Endothelial cell of umbilical vein (primary cell): ENCODE results near the gene ADAM8. TPM values are rescaled to one million over a fixed set of nuclear protein-coding genes. Genes with fewer than 3 reads are reported as not detected.

ENCODE experiments used
- BruUV-seq: library from RNA; stranded (reverse); fragments of 400-500 nt; replicated peaks from 2 replicates; lab custom pipeline; 2021; lab: Mats Ljungman, UMichigan
- CTCF ChIA-PET: fragments of 300-600, 350-600 bp; sonication (Branson Sonifier 250); formaldehyde crosslinking; loops from one replicate; lab custom pipeline; 2021; ENCODE audit warnings: antibody characterized with exemption, inconsistent platforms; lab: Charles Lee
- POLR2A ChIA-PET: fragments of 300-600, 350-600 bp; sonication (Branson Sonifier 250); formaldehyde crosslinking; loops from one replicate; lab custom pipeline; 2021; ENCODE audit warnings: antibody characterized with exemption, inconsistent platforms; lab: Charles Lee
- DNase-seq: peaks from one replicate; pipeline ENCODE4 v3.0.0-alpha.2; 2011; ENCODE audit warnings: low read depth, low spot score
- FAIRE-seq: peaks from 2 replicates; lab custom pipeline; 2011; peaks lifted over from hg19 to GRCh38; lab: Jason Lieb, UNC
- H2AFZ ChIP-seq: 2 replicates; pipeline ENCODE4 v1.6.0; 2012; ENCODE audit warnings: low read depth, low read length, control low read depth, inconsistent platforms
- H3K27ac ChIP-seq: 2 replicates; pipeline ENCODE4 v1.5.1; 2011; ENCODE audit warnings: low read depth, mild to moderate bottlenecking, control low read depth, low read length, moderate library complexity; ENCODE audit not compliant: insufficient read depth
- H3K27me3 ChIP-seq, 2 experiments: 2 replicates each; pipeline versions ENCODE4 v1.6.0 to v1.6.1; 2011; ENCODE audit warnings: low read length in 2 of 2, mixed read lengths in 1 of 2; ENCODE audit not compliant: control insufficient read depth in 2 of 2, insufficient read depth in 2 of 2
- H3K36me3 ChIP-seq, 2 experiments: 2 replicates in 1 of 2; 3 replicates in 1 of 2; pipeline ENCODE4 v1.5.1; 2011; ENCODE audit warnings: low read length in 2 of 2, mild to moderate bottlenecking in 1 of 2, moderate library complexity in 1 of 2; ENCODE audit not compliant: control insufficient read depth in 2 of 2, insufficient read depth in 2 of 2; ENCODE audit errors: extremely low read depth in 1 of 2
- H3K4me1 ChIP-seq: 3 replicates; pipeline ENCODE4 v1.5.1; 2011; ENCODE audit warnings: mild to moderate bottlenecking, low read length; ENCODE audit not compliant: control insufficient read depth, insufficient read depth; ENCODE audit errors: extremely low read depth
- H3K4me2 ChIP-seq: 2 replicates; pipeline ENCODE4 v1.6.1; 2011; ENCODE audit warnings: low read length, control low read depth, mixed read lengths; ENCODE audit not compliant: insufficient read depth
- H3K4me3 ChIP-seq, 3 experiments: fragments of 200-600 bp in 1 of 3; sonication (generic), shearing (Covaris generic) in 1 of 3; replicated peaks in 1 of 3; 2 replicates each; pipeline ENCODE4 v1.5.1; 2011 to 2016; ENCODE audit warnings: control low read depth in 3 of 3, low read length in 3 of 3, mild to moderate bottlenecking in 2 of 3, inconsistent platforms in 1 of 3, low read depth in 1 of 3, moderate library complexity in 1 of 3; ENCODE audit not compliant: insufficient read depth in 1 of 3
- H3K79me2 ChIP-seq: 2 replicates; pipeline ENCODE4 v1.6.0; 2012; ENCODE audit warnings: low read length, inconsistent platforms; ENCODE audit not compliant: control insufficient read depth, insufficient read depth
- H3K9ac ChIP-seq: replicated peaks from 2 replicates; pipeline ENCODE3; 2011; ENCODE audit warnings: low read length, control low read depth; ENCODE audit not compliant: insufficient read depth; ENCODE audit errors: extremely low read depth
- H3K9me1 ChIP-seq: replicated peaks from 3 replicates; pipeline ENCODE4 v1.6.0; 2011; ENCODE audit warnings: mild to moderate bottlenecking, low read length; ENCODE audit not compliant: control insufficient read depth, insufficient read depth; ENCODE audit errors: extremely low read depth
- H3K9me3 ChIP-seq: replicated peaks from 2 replicates; pipeline ENCODE4 v1.5.1; 2012; ENCODE audit warnings: low read length, inconsistent platforms; ENCODE audit not compliant: control insufficient read depth, insufficient read depth
- H4K20me1 ChIP-seq: replicated peaks from 2 replicates; pipeline ENCODE3; 2011; ENCODE audit warnings: mild to moderate bottlenecking, low read length; ENCODE audit not compliant: control insufficient read depth, insufficient read depth; ENCODE audit errors: extremely low read depth
- EZH2 ChIP-seq: IDR thresholded peaks from 2 replicates; pipeline ENCODE4 v1.6.1; 2012; ENCODE audit warnings: borderline replicate concordance, low read depth, mild to moderate bottlenecking, moderate library complexity, low read length, inconsistent platforms; ENCODE audit not compliant: severe bottlenecking
- FOS ChIP-seq: IDR thresholded peaks from 2 replicates; pipeline ENCODE4 v1.6.1; 2011; ENCODE audit warnings: mild to moderate bottlenecking, low read length, moderate library complexity, borderline replicate concordance; ENCODE audit not compliant: insufficient read depth
- MAX ChIP-seq: IDR thresholded peaks from 2 replicates; pipeline ENCODE4 v1.6.1; 2011; ENCODE audit not compliant: insufficient read depth, insufficient read length
- POLR2AphosphoS5 ChIP-seq: IDR thresholded peaks from 2 replicates; pipeline ENCODE4 v1.6.1; 2012; ENCODE audit warnings: low read depth, mild to moderate bottlenecking, control low read depth, low read length, moderate library complexity; ENCODE audit not compliant: insufficient read depth
- dilution Hi-C: fragments of 300-500 bp; cut with MboI; formaldehyde crosslinking; loops from one replicate; pipeline ENCODE4 v1.15.0; 2019; ENCODE audit warnings: low sequenced_read_pairs; ENCODE audit not compliant: extremely low pct_ligation_motif_present
- intact Hi-C: fragments of 100-400 bp; cut with micrococcal nuclease; formaldehyde crosslinking; loops from one replicate; pipeline ENCODE4 v1.10.0; 2022
- polyA plus RNA-seq, 4 experiments: library from polyadenylated mRNA; depleted of rRNA in 3 of 4; stranded (reverse) in 3 of 4; unstranded in 1 of 4; fragments of >200 nt; gene quantifications; 2 replicates each; pipeline versions ENCODE4 v1.2.1 to v1.2.3, GENCODE V29; 2011 to 2012; ENCODE audit warnings: missing spikeins in 1 of 4
- total RNA-seq: library from RNA; stranded (reverse); gene quantifications from 2 replicates; pipeline ENCODE4 v1.2.3, GENCODE V29; 2021
- TF ChIP-seq, protein P1 (sequence below), 2 donors: IDR thresholded peaks; 1 replicate in 1 of 2; 2 replicates in 1 of 2; pipeline ENCODE4 v1.5.1; 2011; ENCODE audit warnings: low read length in 2 of 2, mild to moderate bottlenecking in 2 of 2, moderate library complexity in 2 of 2, control low read depth in 1 of 2, inconsistent platforms in 1 of 2, low read depth in 1 of 2; ENCODE audit not compliant: insufficient read depth in 1 of 2; ENCODE audit errors: extremely low read depth in 1 of 2

Gene ADAM8
- total and polyA plus RNA-seq, 2 donors (not counting 3 experiments of a cell fraction or from before 2014, with no cell fraction given): 0.51 to 0.55 TPM

- H3K9me1 ChIP-seq: no peaks in the 10 kb centered on the region
- TF ChIP-seq, protein P1, sequence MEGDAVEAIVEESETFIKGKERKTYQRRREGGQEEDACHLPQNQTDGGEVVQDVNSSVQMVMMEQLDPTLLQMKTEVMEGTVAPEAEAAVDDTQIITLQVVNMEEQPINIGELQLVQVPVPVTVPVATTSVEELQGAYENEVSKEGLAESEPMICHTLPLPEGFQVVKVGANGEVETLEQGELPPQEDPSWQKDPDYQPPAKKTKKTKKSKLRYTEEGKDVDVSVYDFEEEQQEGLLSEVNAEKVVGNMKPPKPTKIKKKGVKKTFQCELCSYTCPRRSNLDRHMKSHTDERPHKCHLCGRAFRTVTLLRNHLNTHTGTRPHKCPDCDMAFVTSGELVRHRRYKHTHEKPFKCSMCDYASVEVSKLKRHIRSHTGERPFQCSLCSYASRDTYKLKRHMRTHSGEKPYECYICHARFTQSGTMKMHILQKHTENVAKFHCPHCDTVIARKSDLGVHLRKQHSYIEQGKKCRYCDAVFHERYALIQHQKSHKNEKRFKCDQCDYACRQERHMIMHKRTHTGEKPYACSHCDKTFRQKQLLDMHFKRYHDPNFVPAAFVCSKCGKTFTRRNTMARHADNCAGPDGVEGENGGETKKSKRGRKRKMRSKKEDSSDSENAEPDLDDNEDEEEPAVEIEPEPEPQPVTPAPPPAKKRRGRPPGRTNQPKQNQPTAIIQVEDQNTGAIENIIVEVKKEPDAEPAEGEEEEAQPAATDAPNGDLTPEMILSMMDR (IDR thresholded peaks at IDR 0.05; ENCODE audit: extremely low read depth in 1 of 2, insufficient read depth in 1 of 2, low read depth in 1 of 2, low read length in 2 of 2): peak; percentile 91
- TF ChIP-seq EZH2 (no peak), POLR2AphosphoS5 (no peak), FOS (no peak), MAX (no peak)
- peak overlapping the region; percentile 89 for H2AFZ ChIP-seq
- POLR2A ChIA-PET: no interaction called here
- H3K4me1 ChIP-seq: no peaks in the 10 kb centered on the region
- no peaks in the 10 kb centered on the region for H3K9me3 ChIP-seq
- intact Hi-C loops (loop anchor here (5.0 kb wide), 1 partner anchor 416 kb away; no protein-coding TSS in a partner anchor), dilution Hi-C loops (no loop called here)
- peak; percentile 59 for DNase-seq
- FAIRE-seq: peak; percentile 63
- H3K27me3 ChIP-seq: peaks cover 0 to 3% of the 10 kb centered on the region in 2 experiments
- no peak overlapping the region for H3K9ac ChIP-seq
- no peaks in the 10 kb centered on the region for H3K79me2 ChIP-seq
- no peak overlapping the region for H3K4me2 ChIP-seq
- CTCF ChIA-PET: interaction anchor here (0.6 to 0.7 kb wide), 3 partner anchors 11 to 173 kb away, joined by 3 to 6 read pairs (median 6); no protein-coding TSS in a partner anchor
- no peaks in the 10 kb centered on the region for H3K36me3 ChIP-seq
- H4K20me1 ChIP-seq: no peaks in the 10 kb centered on the region
- peak overlapping the region in 1 of 3 experiments; percentile 26 for H3K4me3 ChIP-seq
- BruUV-seq: no TSS peak
- no peak overlapping the region for H3K27ac ChIP-seq
These were observed 41.9 kb upstream of the ADAM8 start for GRCh38 chr10:133318494-133319127.
